ENCODE data around the gene IRS1. TPM values are rescaled to one million over a fixed set of nuclear protein-coding genes. Genes with fewer than 3 reads are reported as not detected.

The IRS1 gene
- total and polyA plus RNA-seq, 2 of the 4 experiments (the other 2 are of a cell fraction): 21.1 to 37.1 TPM

- intact Hi-C loops (cut with micrococcal nuclease): no loop called here
- H3K79me1 ChIP-seq (ENCODE audit: low read depth in 1 of 2, low read length in 2 of 2): peaks cover 37 to 54% of the 10 kb centered on the region in 2 experiments
- no peak for TF ChIP-seq CHD1 (IDR thresholded peaks at IDR 0.05; ENCODE audit: low read depth, low read length)
- peak overlapping the region; percentile 49 for H2BK5ac ChIP-seq (ENCODE audit: low read depth, low read length, poor library complexity, severe bottlenecking)
- H2BK120ac ChIP-seq (ENCODE audit: low read depth, low read length): no peak overlapping the region
- no peak overlapping the region for H3K18ac ChIP-seq (ENCODE audit: low read depth, low read length)
- DNase-seq (no peak), ATAC-seq (ENCODE audit: low read depth) (no peak)
- no peak overlapping the region for H2AK5ac ChIP-seq (ENCODE audit: low read depth, low read length)
- peaks cover 8% of the 10 kb centered on the region for H3K9me1 ChIP-seq (ENCODE audit: insufficient read depth, low read length)
- POLR2A ChIA-PET (ENCODE audit: unreplicated experiment): no interaction called here
- peaks cover 9% of the 10 kb centered on the region for H3K4me1 ChIP-seq (ENCODE audit: control insufficient read depth, insufficient read depth, low read length)
- H4K91ac ChIP-seq (ENCODE audit: insufficient read depth, low read depth, low read length): no peak overlapping the region
- H3K9ac ChIP-seq (ENCODE audit: low read depth, low read length): no peak overlapping the region
- H2AFZ ChIP-seq (replicated peaks; ENCODE audit: low read length, poor library complexity): no peak overlapping the region
- H2AK9ac ChIP-seq (replicated peaks; ENCODE audit: low read depth, low read length, poor library complexity): no peak overlapping the region
- no peak overlapping the region for H4K5ac ChIP-seq (ENCODE audit: low read depth, low read length)
- no peak overlapping the region for H2BK20ac ChIP-seq (ENCODE audit: low read depth, low read length)
- CTCF ChIA-PET: no interaction called here
- H3K23ac ChIP-seq (ENCODE audit: low read depth, low read length): no peak overlapping the region
- no TSS peak for BruUV-seq (replicated peaks)
- dilution Hi-C loops (cut with HindIII; ENCODE audit: low sequenced_read_pairs, unreplicated experiment): no loop called here
- peak overlapping the region in 1 of 2 experiments; percentile 46; a peak in 2 of 4 replicates for H4K8ac ChIP-seq (ENCODE audit: low read depth in 2 of 2, low read length in 2 of 2)
- H3K56ac ChIP-seq (ENCODE audit: extremely low read depth, insufficient read depth, low read length): no peak overlapping the region
- H3K4me2 ChIP-seq (ENCODE audit: low read depth, low read length): no peak overlapping the region
- peaks cover 14% of the 10 kb centered on the region; the same call in 1 of the 2 replicates for H4K20me1 ChIP-seq (ENCODE audit: insufficient read depth, low read length)
- in situ Hi-C loops (cut with MboI; ENCODE audit: low sequenced_read_pairs): no loop called here
- WGBS, 2 experiments (ENCODE audit: extremely low coverage in 2 of 2, insufficient read length in 1 of 2): no CpG with 5 or more reads among the region's 4 CpGs
- H3K27me3 ChIP-seq (ENCODE audit: control insufficient read depth, insufficient read depth, low read length): no peaks in the 10 kb centered on the region
- no peak overlapping the region for H3K27ac ChIP-seq (ENCODE audit: insufficient read depth, low read length)
- no peak overlapping the region for H3K14ac ChIP-seq (replicated peaks; ENCODE audit: low read depth, low read length)
- no peak overlapping the region for H3K4ac ChIP-seq (ENCODE audit: low read depth, low read length)
- no peak overlapping the region for H3K4me3 ChIP-seq (ENCODE audit: insufficient read depth, low read depth, low read length)
- no peaks in the 10 kb centered on the region; the same call in 1 of the 2 replicates for H3K9me3 ChIP-seq (ENCODE audit: control insufficient read depth, insufficient read depth, low read length)
- peaks cover 26% of the 10 kb centered on the region for H3K36me3 ChIP-seq (ENCODE audit: control insufficient read depth, insufficient read depth, low read length)
- no peak overlapping the region; the same call in 2 of the 3 replicates for H2BK15ac ChIP-seq (ENCODE audit: low read depth, low read length)
These were observed 67.0 kb downstream of the IRS1 start for GRCh38 chr2:226732478-226733188.

Data from IMR-90 (cell line).